ENCODE measurements around the gene PGRMC2.

PGRMC2 gene

GRCh38 chr4:128285085-128285997, 2.3 kb downstream of the PGRMC2 start:
- Histone ChIP-seq H3K9ac (ENCODE audit: low read length) (no peak overlapping the region), H3K27me3 (ENCODE audit: insufficient read depth, low read length, poor library complexity) (no peaks in the 10 kb centered on the region), H2BK15ac (replicated peaks; ENCODE audit: low read depth) (no peak overlapping the region), H3K4me3 (ENCODE audit: low read length) (no peak overlapping the region), H3K4me2 (ENCODE audit: low read length) (no peak overlapping the region), H3K56ac (ENCODE audit: low read length) (no peak overlapping the region), H2BK120ac (ENCODE audit: low read depth, low read length) (no peak overlapping the region), H3K36me3 (ENCODE audit: control insufficient read depth, insufficient read depth, low read length) (no peaks in the 10 kb centered on the region), H3K79me1 (ENCODE audit: low read length) (peaks cover 1% of the 10 kb centered on the region), H3K18ac (ENCODE audit: low read length) (no peak overlapping the region), H2BK5ac (ENCODE audit: low read length) (no peak overlapping the region), H3K4ac (ENCODE audit: low read depth, low read length) (no peak overlapping the region), H3K4me1 (ENCODE audit: control insufficient read depth, low read depth, low read length) (no peaks in the 10 kb centered on the region), H3K79me2 (ENCODE audit: control insufficient read depth, insufficient read depth, low read length) (peaks cover 36% of the 10 kb centered on the region), H4K5ac (ENCODE audit: low read length) (no peak overlapping the region), H3K23ac (ENCODE audit: low read length) (no peak overlapping the region), H3K27ac (ENCODE audit: low read depth, low read length) (no peak overlapping the region), H4K8ac (ENCODE audit: low read depth, low read length) (no peak overlapping the region), H2AK5ac (ENCODE audit: low read length) (no peak overlapping the region)
- DNase-seq, result no peak
- no CpG with 5 or more reads among the region's 18 CpGs for WGBS (ENCODE audit: extremely low coverage, insufficient coverage, low lambda C conversion rate)

GRCh38 chr4:128284317-128284716, 3.3 kb downstream of the PGRMC2 start:
- no peak for DNase-seq
- Histone ChIP-seq H3K23ac (ENCODE audit: low read length) (no peak overlapping the region), H3K36me3 (ENCODE audit: control insufficient read depth, insufficient read depth, low read length) (no peaks in the 10 kb centered on the region), H3K27me3 (ENCODE audit: insufficient read depth, low read length, poor library complexity) (no peaks in the 10 kb centered on the region), H3K18ac (ENCODE audit: low read length) (no peak overlapping the region), H2BK15ac (replicated peaks; ENCODE audit: low read depth) (no peak overlapping the region), H3K79me1 (ENCODE audit: low read length) (peaks cover 1% of the 10 kb centered on the region), H2BK5ac (ENCODE audit: low read length) (no peak overlapping the region), H4K5ac (ENCODE audit: low read length) (no peak overlapping the region), H3K79me2 (ENCODE audit: control insufficient read depth, insufficient read depth, low read length) (peaks cover 39% of the 10 kb centered on the region), H3K4me2 (ENCODE audit: low read length) (no peak overlapping the region), H3K56ac (ENCODE audit: low read length) (no peak overlapping the region), H3K4me3 (ENCODE audit: low read length) (no peak overlapping the region), H3K4me1 (ENCODE audit: control insufficient read depth, low read depth, low read length) (no peaks in the 10 kb centered on the region), H3K9ac (ENCODE audit: low read length) (no peak overlapping the region), H3K27ac (ENCODE audit: low read depth, low read length) (no peak overlapping the region), H3K4ac (ENCODE audit: low read depth, low read length) (no peak overlapping the region), H2BK120ac (ENCODE audit: low read depth, low read length) (no peak overlapping the region), H4K8ac (ENCODE audit: low read depth, low read length) (no peak overlapping the region), H2AK5ac (ENCODE audit: low read length) (no peak overlapping the region)
- WGBS (ENCODE audit: extremely low coverage, insufficient coverage, low lambda C conversion rate), result no CpG with 5 or more reads among the region's 1 CpG

- Histone ChIP-seq H3K36me3 (ENCODE audit: control insufficient read depth, insufficient read depth, low read length) (no peaks in the 10 kb centered on the region), H3K18ac (ENCODE audit: low read length) (no peak overlapping the region), H3K4me3 (ENCODE audit: low read length) (no peak overlapping the region), H3K79me2 (ENCODE audit: control insufficient read depth, insufficient read depth, low read length) (peaks cover 42% of the 10 kb centered on the region), H2AK5ac (ENCODE audit: low read length) (no peak overlapping the region), H2BK5ac (ENCODE audit: low read length) (no peak overlapping the region), H3K27ac (ENCODE audit: low read depth, low read length) (no peak overlapping the region), H2BK120ac (ENCODE audit: low read depth, low read length) (no peak overlapping the region), H3K23ac (ENCODE audit: low read length) (no peak overlapping the region), H3K4ac (ENCODE audit: low read depth, low read length) (no peak overlapping the region), H3K79me1 (ENCODE audit: low read length) (peaks cover 1% of the 10 kb centered on the region), H2BK15ac (replicated peaks; ENCODE audit: low read depth) (no peak overlapping the region), H3K27me3 (ENCODE audit: insufficient read depth, low read length, poor library complexity) (no peaks in the 10 kb centered on the region), H3K4me2 (ENCODE audit: low read length) (no peak overlapping the region), H4K5ac (ENCODE audit: low read length) (no peak overlapping the region), H3K56ac (ENCODE audit: low read length) (no peak overlapping the region), H3K9ac (ENCODE audit: low read length) (no peak overlapping the region), H4K8ac (ENCODE audit: low read depth, low read length) (no peak overlapping the region), H3K4me1 (ENCODE audit: control insufficient read depth, low read depth, low read length) (no peaks in the 10 kb centered on the region)
- DNase-seq, result no peak
- WGBS (ENCODE audit: extremely low coverage, insufficient coverage, low lambda C conversion rate), result no CpG with 5 or more reads among the region's 2 CpGs
Observed at GRCh38 chr4:128283071-128283470, 4.5 kb downstream of the PGRMC2 start.

- H2BK120ac ChIP-seq (ENCODE audit: low read depth, low read length), result no peak overlapping the region
- H3K4me3 ChIP-seq (ENCODE audit: low read length), result no peak overlapping the region
- H3K79me2 ChIP-seq (ENCODE audit: control insufficient read depth, insufficient read depth, low read length), result peaks cover 44% of the 10 kb centered on the region
- H3K18ac ChIP-seq (ENCODE audit: low read length), result no peak overlapping the region
- no peak overlapping the region for H2BK15ac ChIP-seq (replicated peaks; ENCODE audit: low read depth)
- no peak overlapping the region for H4K8ac ChIP-seq (ENCODE audit: low read depth, low read length)
- H3K9ac ChIP-seq (ENCODE audit: low read length), result no peak overlapping the region
- H3K36me3 ChIP-seq (ENCODE audit: control insufficient read depth, insufficient read depth, low read length), result no peaks in the 10 kb centered on the region
- H4K5ac ChIP-seq (ENCODE audit: low read length), result no peak overlapping the region
- no peak overlapping the region for H3K4ac ChIP-seq (ENCODE audit: low read depth, low read length)
- H2BK5ac ChIP-seq (ENCODE audit: low read length), result no peak overlapping the region
- no peaks in the 10 kb centered on the region for H3K4me1 ChIP-seq (ENCODE audit: control insufficient read depth, low read depth, low read length)
- H2AK5ac ChIP-seq (ENCODE audit: low read length), result no peak overlapping the region
- DNase-seq, result no peak
- H3K27me3 ChIP-seq (ENCODE audit: insufficient read depth, low read length, poor library complexity), result no peaks in the 10 kb centered on the region
- peaks cover 1% of the 10 kb centered on the region for H3K79me1 ChIP-seq (ENCODE audit: low read length)
- no peak overlapping the region for H3K23ac ChIP-seq (ENCODE audit: low read length)
- no peak overlapping the region for H3K56ac ChIP-seq (ENCODE audit: low read length)
- H3K27ac ChIP-seq (ENCODE audit: low read depth, low read length), result no peak overlapping the region
- no peak overlapping the region for H3K4me2 ChIP-seq (ENCODE audit: low read length)
Observed at GRCh38 chr4:128282516-128282915, 5.1 kb downstream of the PGRMC2 start.

GRCh38 chr4:128281354-128281753, 6.3 kb downstream of the PGRMC2 start:
- Histone ChIP-seq H3K79me2 (ENCODE audit: control insufficient read depth, insufficient read depth, low read length) (peaks cover 37% of the 10 kb centered on the region), H4K5ac (ENCODE audit: low read length) (no peak overlapping the region), H3K4ac (ENCODE audit: low read depth, low read length) (no peak overlapping the region), H3K27ac (ENCODE audit: low read depth, low read length) (no peak overlapping the region), H3K79me1 (ENCODE audit: low read length) (no peaks in the 10 kb centered on the region), H3K9ac (ENCODE audit: low read length) (no peak overlapping the region), H2BK15ac (replicated peaks; ENCODE audit: low read depth) (no peak overlapping the region), H3K56ac (ENCODE audit: low read length) (no peak overlapping the region), H3K18ac (ENCODE audit: low read length) (no peak overlapping the region), H3K4me1 (ENCODE audit: control insufficient read depth, low read depth, low read length) (no peaks in the 10 kb centered on the region), H2AK5ac (ENCODE audit: low read length) (no peak overlapping the region), H3K4me2 (ENCODE audit: low read length) (no peak overlapping the region), H2BK120ac (ENCODE audit: low read depth, low read length) (no peak overlapping the region), H4K8ac (ENCODE audit: low read depth, low read length) (no peak overlapping the region), H3K4me3 (ENCODE audit: low read length) (no peak overlapping the region), H3K27me3 (ENCODE audit: insufficient read depth, low read length, poor library complexity) (no peaks in the 10 kb centered on the region), H3K23ac (ENCODE audit: low read length) (no peak overlapping the region), H3K36me3 (ENCODE audit: control insufficient read depth, insufficient read depth, low read length) (no peaks in the 10 kb centered on the region), H2BK5ac (ENCODE audit: low read length) (no peak overlapping the region)
- whole genome bisulfite sequencing (ENCODE audit: extremely low coverage, insufficient coverage, low lambda C conversion rate), result no CpG with 5 or more reads among the region's 1 CpG
- no peak for DNase-seq
